GM23248 (cell line): Measurements from ENCODE around the gene FPR2. TPM values are rescaled to one million over a fixed set of nuclear protein-coding genes. Genes with fewer than 3 reads are reported as not detected.

Experiments
- DNase-seq: peaks from one replicate; pipeline ENCODE4 v3.0.0-alpha.2; 2015
- H2AFZ ChIP-seq: fragments of 200-600 bp; sonication (generic); 2 replicates; pipeline ENCODE4 v1.6.1; 2016; ENCODE audit warnings: antibody characterized with exemption
- H3F3A ChIP-seq: fragments of 200-600 bp; sonication (generic); 2 replicates; pipeline ENCODE4 v1.6.1; 2016; ENCODE audit warnings: mild to moderate bottlenecking, antibody characterized with exemption, mixed run types; ENCODE audit not compliant: insufficient read depth
- H3K27ac ChIP-seq: fragments of 200-600 bp; sonication (generic); 2 replicates; pipeline ENCODE4 v1.5.1; 2016; ENCODE audit warnings: mild to moderate bottlenecking
- H3K27me3 ChIP-seq: fragments of 200-600 bp; sonication (generic); replicated peaks from 2 replicates; pipeline ENCODE4 v1.6.1; 2016; ENCODE audit warnings: mild to moderate bottlenecking; ENCODE audit not compliant: insufficient read depth
- H3K36me3 ChIP-seq: fragments of 200-600 bp; sonication (generic); 2 replicates; pipeline ENCODE4 v1.6.1; 2016; ENCODE audit warnings: low read depth, mild to moderate bottlenecking
- H3K4me1 ChIP-seq: fragments of 200-600 bp; sonication (generic); 2 replicates; pipeline ENCODE4 v1.6.1; 2016; ENCODE audit warnings: mild to moderate bottlenecking; ENCODE audit not compliant: insufficient read depth
- H3K4me2 ChIP-seq: fragments of 200-600 bp; sonication (generic); one replicate; pipeline ENCODE4 v1.6.1; 2016; ENCODE audit warnings: mild to moderate bottlenecking; ENCODE audit not compliant: unreplicated experiment
- H3K4me3 ChIP-seq: fragments of 200-600 bp; sonication (generic); 2 replicates; pipeline ENCODE4 v1.5.1; 2016; ENCODE audit warnings: mild to moderate bottlenecking
- H3K79me2 ChIP-seq: fragments of 200-600 bp; sonication (generic); 2 replicates; pipeline ENCODE4 v1.6.1; 2016; ENCODE audit warnings: mild to moderate bottlenecking; ENCODE audit not compliant: insufficient read depth
- H3K9ac ChIP-seq: fragments of 200-600 bp; sonication (generic); 2 replicates; pipeline ENCODE4 v1.6.1; 2016; ENCODE audit warnings: mild to moderate bottlenecking
- H3K9me2 ChIP-seq: fragments of 200-600 bp; sonication (generic); 2 replicates; pipeline ENCODE4 v1.6.1; 2016; ENCODE audit warnings: mixed run types, mild to moderate bottlenecking, moderate library complexity; ENCODE audit not compliant: insufficient read depth
- H3K9me3 ChIP-seq: fragments of 200-600 bp; sonication (generic); one replicate; pipeline ENCODE4 v1.6.1; 2017; ENCODE audit warnings: low read depth
- H4K20me1 ChIP-seq: fragments of 200-600 bp; sonication (generic); 2 replicates; pipeline ENCODE4 v1.6.0; 2016; ENCODE audit not compliant: insufficient read depth
- EZH2 ChIP-seq: fragments of 200-600 bp; sonication (generic); IDR thresholded peaks from 2 replicates; pipeline ENCODE4 v1.6.1; 2018; ENCODE audit warnings: antibody characterized with exemption, mild to moderate bottlenecking; ENCODE audit not compliant: insufficient read depth, poor library complexity, severe bottlenecking
- EZH2phosphoT487 ChIP-seq: fragments of 200-600 bp; sonication (generic); IDR thresholded peaks from 2 replicates; pipeline ENCODE4 v1.6.1; 2018; ENCODE audit warnings: antibody characterized with exemption, moderate library complexity, mild to moderate bottlenecking, low read depth; ENCODE audit not compliant: insufficient read depth
- WGBS, 2 experiments: methylation state at CpG; one replicate each; pipeline ENCODE4 v1.1.6; 2015 to 2017; ENCODE audit warnings: low lambda C conversion rate in 2 of 2, low coverage in 1 of 2; ENCODE audit errors: missing lambda C conversion rate in 2 of 2; 5-methylcytosine and 5-hydroxymethylcytosine counted together
- in situ Hi-C: fragments of 300-500 bp; cut with MboI; formaldehyde crosslinking; loops from 2 replicates; pipeline ENCODE4 v1.15.0; 2020
- polyA plus RNA-seq: library from polyadenylated mRNA; unstranded; fragments of >200 nt; fragmentation: Nextera tagmentation; extraction: Ambion mirVana; gene quantifications from 2 replicates; pipeline ENCODE4 v1.2.1, GENCODE V29; 2016
- total RNA-seq: library from RNA; depleted of rRNA; stranded (reverse); fragments of >200 nt; shearing (Covaris generic); gene quantifications from 2 replicates; pipeline ENCODE4 v1.2.3, GENCODE V29; 2014

The FPR2 gene
- total and polyA plus RNA-seq, 2 experiments from 2014 or later, result not detected

GRCh38 chr19:51729781-51730180, 31.2 kb upstream of the FPR2 start:
- H3K79me2 ChIP-seq, result no peaks in the 10 kb centered on the region
- H3K9ac ChIP-seq, result no peak overlapping the region
- H4K20me1 ChIP-seq, result no peaks in the 10 kb centered on the region
- peaks cover 18% of the 10 kb centered on the region; the same call in 1 of the 2 replicates for H3K27me3 ChIP-seq
- 6 to 7% methylated on average over 2 of the region's 2 CpGs for WGBS, 2 experiments
- no peaks in the 10 kb centered on the region for H3K9me2 ChIP-seq
- H3K4me1 ChIP-seq, result peaks cover 8% of the 10 kb centered on the region
- no peaks in the 10 kb centered on the region for H3K36me3 ChIP-seq
- no peak overlapping the region for H3K27ac ChIP-seq
- no peaks in the 10 kb centered on the region for H3F3A ChIP-seq
- DNase-seq, result peak; percentile 58
- TF ChIP-seq EZH2, result no peak
- TF ChIP-seq EZH2phosphoT487, result no peak
- no peak overlapping the region for H3K4me3 ChIP-seq
- no peak overlapping the region for H2AFZ ChIP-seq
- H3K4me2 ChIP-seq, result no peak overlapping the region
- in situ Hi-C loops, result no loop called here
- no peaks in the 10 kb centered on the region for H3K9me3 ChIP-seq

DNA sequence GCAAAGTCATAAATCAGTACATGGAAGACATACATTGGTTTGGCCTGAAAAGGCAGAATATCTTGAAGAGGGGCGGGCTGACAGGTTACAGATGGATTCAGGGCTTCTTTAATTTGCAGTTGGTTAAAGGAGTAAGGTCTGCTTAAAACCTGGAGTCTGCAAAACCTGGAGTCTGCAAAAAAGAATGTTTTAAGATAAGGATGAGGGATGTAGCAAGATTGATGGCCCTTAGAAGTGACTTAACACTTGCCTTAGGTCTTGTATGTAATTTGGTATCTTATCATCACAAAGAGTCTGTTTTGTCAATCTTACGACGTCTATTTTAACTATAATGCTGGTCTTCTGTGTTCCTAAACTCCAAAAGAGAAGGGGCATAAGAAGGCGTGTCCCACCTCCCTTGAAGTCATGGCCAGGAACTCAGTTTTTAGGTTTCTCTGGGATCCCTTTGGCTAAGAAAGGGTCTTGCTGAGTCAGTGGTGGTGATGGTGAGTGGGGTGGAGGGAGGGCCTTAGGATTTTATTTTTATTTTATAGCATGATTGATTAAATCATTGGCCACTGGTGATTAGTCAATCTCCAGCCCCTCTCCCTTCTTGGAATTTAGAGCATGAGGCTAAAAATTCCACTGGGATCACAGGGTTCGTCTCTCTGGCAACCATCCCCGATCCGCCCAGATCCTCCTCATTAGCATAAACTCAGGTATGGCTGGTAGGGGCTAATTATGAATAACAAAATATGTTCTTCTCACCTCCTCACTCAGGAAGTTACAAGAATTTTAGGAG, 27.0 kb upstream of the FPR2 start:
- in situ Hi-C loops, result no loop called here
- H3K4me1 ChIP-seq, result no peaks in the 10 kb centered on the region
- no peak for DNase-seq

GRCh38 chr19:51735759-51736449, 25.1 kb upstream of the FPR2 start:
- Histone ChIP-seq H3K9ac (no peak overlapping the region), H3K79me2 (no peaks in the 10 kb centered on the region), H2AFZ (no peak overlapping the region), H3K4me3 (no peak overlapping the region), H3K9me2 (no peaks in the 10 kb centered on the region), H3K9me3 (no peaks in the 10 kb centered on the region), H3K27ac (no peak overlapping the region), H4K20me1 (no peaks in the 10 kb centered on the region), H3K4me1 (no peaks in the 10 kb centered on the region), H3K27me3 (peaks cover 14% of the 10 kb centered on the region; the same call in 1 of the 2 replicates), H3K4me2 (no peak overlapping the region), H3F3A (no peaks in the 10 kb centered on the region), H3K36me3 (no peaks in the 10 kb centered on the region)
- TF ChIP-seq EZH2phosphoT487, result no peak
- no peak for TF ChIP-seq EZH2
- in situ Hi-C loops, result no loop called here
- DNase-seq, result peak; percentile 66
- 54 to 56% methylated on average over 10 of the region's 10 CpGs for WGBS, 2 experiments

More for the DNA sequence above, 27.0 kb upstream of the FPR2 start:
- Histone ChIP-seq H3K27ac (no peak overlapping the region), H3K9me2 (no peaks in the 10 kb centered on the region), H3K36me3 (no peaks in the 10 kb centered on the region), H3K4me3 (no peak overlapping the region), H2AFZ (no peak overlapping the region), H4K20me1 (no peaks in the 10 kb centered on the region), H3K9me3 (no peaks in the 10 kb centered on the region), H3K27me3 (peaks cover 16% of the 10 kb centered on the region; the same call in 1 of the 2 replicates), H3K4me2 (no peak overlapping the region), H3K79me2 (no peaks in the 10 kb centered on the region), H3K9ac (no peak overlapping the region), H3F3A (no peaks in the 10 kb centered on the region)
- TF ChIP-seq EZH2phosphoT487, result no peak
- no peak for TF ChIP-seq EZH2
- 64 to 70% methylated on average over 7 of the region's 7 CpGs for WGBS, 2 experiments

DNA sequence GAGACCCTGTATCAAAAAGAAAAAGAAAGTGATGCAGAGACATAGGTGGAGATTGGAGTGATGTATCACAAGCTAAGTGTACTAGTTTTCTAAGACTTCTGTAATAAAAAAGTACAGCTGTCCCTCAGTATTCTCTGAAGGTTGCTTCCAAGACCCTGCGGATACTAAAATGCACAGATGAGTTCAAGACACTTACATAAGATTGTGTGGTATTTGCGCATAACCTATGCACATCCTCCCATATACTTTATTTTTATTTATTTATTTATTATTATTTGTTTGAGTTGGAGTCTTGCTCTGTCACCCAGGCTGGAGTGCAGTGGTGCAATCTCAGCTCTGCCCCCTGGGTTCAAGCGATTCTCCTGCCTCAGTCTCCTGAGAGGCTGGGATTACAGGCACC, 23.6 kb upstream of the FPR2 start:
- no peaks in the 10 kb centered on the region for H4K20me1 ChIP-seq
- H3K79me2 ChIP-seq, result no peaks in the 10 kb centered on the region
- H3K4me2 ChIP-seq, result no peak overlapping the region
- H2AFZ ChIP-seq, result no peak overlapping the region
- H3K36me3 ChIP-seq, result no peaks in the 10 kb centered on the region
- in situ Hi-C loops, result no loop called here
- H3K9me2 ChIP-seq, result no peaks in the 10 kb centered on the region
- H3K9me3 ChIP-seq, result no peaks in the 10 kb centered on the region
- H3K27ac ChIP-seq, result no peak overlapping the region
- 77 to 86% methylated on average over 3 of the region's 3 CpGs for WGBS, 2 experiments
- peaks cover 14% of the 10 kb centered on the region; the same call in 1 of the 2 replicates for H3K27me3 ChIP-seq
- H3K4me3 ChIP-seq, result no peak overlapping the region
- H3K4me1 ChIP-seq, result no peaks in the 10 kb centered on the region
- no peak for DNase-seq
- TF ChIP-seq EZH2phosphoT487, result no peak
- no peak for TF ChIP-seq EZH2
- H3K9ac ChIP-seq, result no peak overlapping the region
- H3F3A ChIP-seq, result no peaks in the 10 kb centered on the region
